ENCODE results near the gene CAGE1. TPM values are rescaled to one million over a fixed set of nuclear protein-coding genes. Genes with fewer than 3 reads are reported as not detected.

The CAGE1 gene
- total and polyA plus RNA-seq, 2 donors (not counting 3 experiments of a cell fraction or from before 2014, with no cell fraction given) = not detected

DNA sequence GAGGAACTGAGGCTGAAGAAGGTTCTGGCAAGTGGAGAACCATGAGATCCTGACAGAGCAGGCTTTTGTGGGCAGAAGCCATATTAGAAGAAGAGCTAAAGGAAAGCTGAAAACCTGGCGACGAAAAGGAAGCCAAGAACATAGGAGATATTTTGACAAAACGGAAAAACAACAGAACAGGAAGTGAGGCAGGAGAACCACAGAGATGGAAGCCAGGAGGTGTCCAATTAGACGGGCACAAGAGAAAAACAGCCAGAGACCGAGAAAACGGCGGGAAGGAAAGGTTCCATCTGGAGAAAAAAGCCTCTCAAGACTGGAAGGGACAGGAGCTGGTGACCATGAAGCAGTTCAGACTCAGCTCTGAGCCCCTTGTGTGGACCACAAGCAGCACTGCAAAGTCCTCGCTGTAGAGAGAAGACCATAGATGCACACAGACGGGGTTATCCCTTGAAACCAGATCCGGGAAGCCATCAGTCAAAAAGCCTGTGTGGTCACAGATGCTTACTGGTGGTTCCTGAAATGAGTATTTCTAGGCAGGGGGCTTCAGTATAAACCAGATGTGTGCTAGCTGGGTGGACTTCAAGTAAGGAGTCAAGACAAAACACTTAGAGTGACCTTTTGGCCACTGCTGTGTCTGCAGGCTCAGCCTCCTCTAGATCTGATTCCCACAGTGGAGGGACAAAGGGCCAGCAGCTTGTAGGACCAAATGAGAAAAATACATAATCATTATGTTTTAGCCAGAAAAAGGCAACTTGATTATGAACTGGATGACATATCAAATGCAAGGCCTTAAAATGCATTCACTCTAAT, 107.2 kb downstream of the CAGE1 start:
- Histone ChIP-seq H2AFZ (ENCODE audit: low read depth, low read length) (no peak overlapping the region), H3K27ac (ENCODE audit: insufficient read depth, low read depth, low read length) (no peak overlapping the region), H3K79me2 (ENCODE audit: control insufficient read depth, insufficient read depth, low read length) (no peaks in the 10 kb centered on the region), H3K4me1 (ENCODE audit: control insufficient read depth, extremely low read depth, insufficient read depth, low read length) (no peaks in the 10 kb centered on the region), H3K9ac (replicated peaks; ENCODE audit: extremely low read depth, insufficient read depth, low read length) (no peak overlapping the region), H3K4me2 (ENCODE audit: insufficient read depth, low read length) (no peak overlapping the region), H3K9me1 (replicated peaks; ENCODE audit: control insufficient read depth, extremely low read depth, insufficient read depth, low read length) (no peaks in the 10 kb centered on the region), H4K20me1 (replicated peaks; ENCODE audit: control insufficient read depth, extremely low read depth, insufficient read depth, low read length) (no peaks in the 10 kb centered on the region), H3K27me3 (ENCODE audit: control insufficient read depth in 2 of 2, insufficient read depth in 2 of 2, low read length in 2 of 2) (no peaks in the 10 kb centered on the region), H3K36me3 (ENCODE audit: control insufficient read depth in 2 of 2, extremely low read depth in 1 of 2, insufficient read depth in 2 of 2, low read length in 2 of 2) (peaks cover 2 to 3% of the 10 kb centered on the region in 2 experiments), H3K4me3 (replicated peaks in 1 of 3; ENCODE audit: insufficient read depth in 1 of 3, low read depth in 1 of 3, low read length in 3 of 3) (no peak overlapping the region), H3K9me3 (replicated peaks; ENCODE audit: control insufficient read depth, insufficient read depth, low read length) (no peaks in the 10 kb centered on the region)
- intact Hi-C loops (cut with micrococcal nuclease) (no loop called here), dilution Hi-C loops (cut with MboI; ENCODE audit: extremely low pct_ligation_motif_present, low sequenced_read_pairs) (no loop called here)
- BruUV-seq (replicated peaks) = no TSS peak
- DNase-seq (ENCODE audit: low read depth, low spot score) (no peak), FAIRE-seq (no peak)
- CTCF ChIA-PET = interaction anchor here (1.4 kb wide), 1 partner anchor 586 kb away, joined by 3 read pairs; no protein-coding TSS in a partner anchor
- TF ChIP-seq FOS (IDR thresholded peaks at IDR 0.05; ENCODE audit: borderline replicate concordance, insufficient read depth, low read length) (no peak), GATA2 (IDR thresholded peaks at IDR 0.05; ENCODE audit: insufficient read depth, insufficient read length, low read depth, low read length) (no peak), POLR2A (IDR thresholded peaks at IDR 0.05; ENCODE audit: low read depth, low read length) (no peak), MYC (IDR thresholded peaks at IDR 0.05; ENCODE audit: low read depth, low read length) (no peak)
- POLR2A ChIA-PET = no interaction called here

Other genes with a start within 250 kb of the CAGE1 start
- 149 and 187 TPM in 2 replicates for gene SSR1, start 76.5 kb downstream of the CAGE1 start, total RNA-seq
- 49.5 and 70.7 TPM in 2 replicates for gene SSR1, start 76.5 kb downstream of the CAGE1 start, polyA plus RNA-seq
- 19.7 and 21.4 TPM in 2 replicates for gene RIOK1, start 66 bp upstream of the CAGE1 start, total RNA-seq
- gene RIOK1, start 66 bp upstream of the CAGE1 start, polyA plus RNA-seq = 8.3 and 9.2 TPM in 2 replicates
- gene DSP, start 151.9 kb upstream of the CAGE1 start, total RNA-seq = 0.32 and 0.77 TPM in 2 replicates
- 0.02 and 0.03 TPM in 2 replicates for gene DSP, start 151.9 kb upstream of the CAGE1 start, polyA plus RNA-seq
- gene SNRNP48, start 200.5 kb upstream of the CAGE1 start, total RNA-seq = 12.8 and 13.2 TPM in 2 replicates
- 3.5 and 4.2 TPM in 2 replicates for gene SNRNP48, start 200.5 kb upstream of the CAGE1 start, polyA plus RNA-seq

All from endothelial cell of umbilical vein (primary cell).